ENCODE data around the gene NAB1.

NAB1 gene

GRCh38 chr2:190716176-190716807 lies 67.4 kb downstream of the NAB1 start:
- DNase-seq, result no peak

- no peak for DNase-seq
These were observed 68.4 kb downstream of the NAB1 start for GRCh38 chr2:190717306-190717705.

DNA sequence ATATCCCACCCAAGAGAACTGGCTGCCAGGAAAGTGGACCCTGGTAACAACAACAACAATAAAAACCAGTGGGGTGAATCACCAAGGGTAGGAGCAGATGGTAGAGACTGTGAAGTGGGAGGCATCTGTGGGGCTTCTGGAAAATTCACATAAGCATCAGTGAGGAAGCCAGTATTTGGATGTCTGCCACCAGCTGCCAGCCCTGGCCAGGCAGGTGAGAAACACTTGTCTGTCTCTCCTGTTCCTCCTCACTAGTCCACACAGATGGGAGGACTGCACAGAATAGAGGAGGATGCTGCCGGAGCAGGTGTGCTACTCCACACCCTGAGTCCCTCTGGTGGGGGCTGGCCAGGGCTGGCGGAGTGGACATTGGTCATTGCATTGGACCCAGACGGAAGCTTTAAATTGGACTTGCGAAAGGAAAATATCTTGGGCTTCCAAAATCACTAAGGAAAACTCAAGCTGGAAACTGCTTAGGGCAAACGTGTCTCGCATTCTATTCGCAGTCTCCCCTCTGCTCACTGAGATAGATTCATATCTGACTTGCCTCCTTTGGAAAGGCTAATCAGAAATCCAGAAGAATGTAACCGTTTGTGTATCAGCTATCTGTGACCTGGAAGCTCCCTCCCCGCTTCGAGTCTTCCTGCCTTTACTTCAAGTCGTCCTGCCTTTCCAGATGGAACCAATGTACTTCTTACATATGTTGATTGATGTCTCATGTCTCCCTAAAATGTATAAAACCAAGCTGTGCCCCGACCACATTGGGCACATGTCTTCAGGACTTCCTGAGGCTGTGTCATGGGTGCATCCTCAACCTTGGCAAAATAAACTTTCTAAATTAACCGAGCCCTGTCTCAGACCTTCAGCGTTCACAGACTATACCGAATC lies 69.1 kb downstream of the NAB1 start:
- DNase-seq, result peak; percentile 23

DNA sequence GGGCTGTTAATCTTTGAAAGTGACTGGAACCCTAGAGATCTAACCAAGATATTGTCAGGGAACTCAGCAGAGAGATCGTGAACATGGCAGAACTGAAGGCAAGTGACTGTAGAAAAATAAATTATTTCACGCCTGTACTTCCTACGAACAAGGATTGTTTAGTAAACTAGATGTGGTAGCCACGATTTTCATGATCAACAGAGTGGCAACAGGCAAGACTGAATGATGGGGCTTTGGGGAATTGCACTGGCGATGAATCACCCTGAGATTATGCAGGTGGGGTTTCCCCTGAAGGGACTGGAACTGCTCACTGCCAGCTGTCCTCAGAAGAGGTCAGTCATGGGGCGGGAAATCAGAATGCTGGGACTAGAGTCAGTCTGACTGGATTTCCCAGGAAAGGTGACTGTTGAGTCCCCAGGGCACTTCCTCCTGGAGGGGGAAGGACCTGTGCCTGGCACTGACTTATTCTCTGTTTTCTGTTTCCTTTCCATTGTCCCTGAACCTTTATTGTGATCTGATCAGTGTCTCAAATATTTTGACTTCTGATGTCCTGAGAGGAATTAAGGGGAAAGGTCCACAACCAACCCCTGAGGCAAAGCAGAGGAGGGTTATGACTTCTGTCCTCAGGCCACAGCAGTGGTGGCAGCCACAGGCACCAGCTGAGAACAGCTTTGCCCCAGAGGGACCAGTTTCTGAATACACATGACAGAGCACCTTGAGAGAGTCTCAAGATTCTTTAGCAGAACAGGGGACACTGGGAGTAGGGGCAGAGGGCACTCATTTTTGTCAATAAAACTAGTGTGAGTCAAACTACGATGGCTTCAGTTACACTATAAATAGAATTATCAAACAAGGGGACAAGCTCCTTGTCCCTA lies 70.0 kb downstream of the NAB1 start:
- no peak for DNase-seq

DNA sequence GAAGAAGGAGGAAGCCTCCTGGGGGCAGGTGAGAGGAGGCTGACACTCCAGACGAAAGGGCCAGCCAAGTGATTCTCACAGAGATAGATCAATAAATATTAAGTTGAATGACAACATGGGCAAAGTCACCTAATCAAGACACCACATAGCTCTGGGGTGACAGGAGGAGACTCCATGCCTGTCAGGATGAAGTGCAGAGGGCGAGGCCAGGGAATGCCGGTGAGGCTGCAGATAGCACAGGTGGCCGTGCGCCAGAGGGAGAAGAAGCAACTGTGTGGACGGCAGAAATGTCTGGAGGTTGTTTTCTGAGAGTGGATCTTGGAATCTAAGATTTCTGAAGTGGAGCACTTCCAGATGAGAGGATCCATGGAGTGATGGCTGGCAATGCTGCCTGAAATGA lies 71.4 kb downstream of the NAB1 start:
- DNase-seq, result no peak

- DNase-seq, result no peak
These were observed 71.8 kb downstream of the NAB1 start for GRCh38 chr2:190720691-190721090.

GRCh38 chr2:190722061-190722759 lies 73.3 kb downstream of the NAB1 start:
- no peak for DNase-seq

DNA sequence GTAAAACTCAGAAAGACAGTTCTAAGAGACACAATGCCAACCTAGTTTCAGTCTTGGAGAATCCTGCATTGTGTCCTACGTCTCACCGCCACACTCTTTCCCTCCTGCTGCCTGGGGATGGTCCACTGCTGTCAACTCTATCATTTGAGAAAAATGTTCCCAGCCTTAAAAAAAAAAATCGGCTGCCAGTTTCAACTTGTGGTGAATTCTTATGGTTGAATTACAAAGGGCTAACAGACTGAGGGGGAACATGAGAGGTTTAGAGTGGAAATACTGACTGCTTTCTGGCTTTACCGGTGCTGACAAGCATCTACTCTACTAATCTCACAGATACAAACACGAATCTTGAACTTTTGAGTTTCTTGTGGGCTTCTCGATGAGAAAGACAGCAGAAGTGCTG lies 74.0 kb downstream of the NAB1 start:
- no peak for DNase-seq

DNA sequence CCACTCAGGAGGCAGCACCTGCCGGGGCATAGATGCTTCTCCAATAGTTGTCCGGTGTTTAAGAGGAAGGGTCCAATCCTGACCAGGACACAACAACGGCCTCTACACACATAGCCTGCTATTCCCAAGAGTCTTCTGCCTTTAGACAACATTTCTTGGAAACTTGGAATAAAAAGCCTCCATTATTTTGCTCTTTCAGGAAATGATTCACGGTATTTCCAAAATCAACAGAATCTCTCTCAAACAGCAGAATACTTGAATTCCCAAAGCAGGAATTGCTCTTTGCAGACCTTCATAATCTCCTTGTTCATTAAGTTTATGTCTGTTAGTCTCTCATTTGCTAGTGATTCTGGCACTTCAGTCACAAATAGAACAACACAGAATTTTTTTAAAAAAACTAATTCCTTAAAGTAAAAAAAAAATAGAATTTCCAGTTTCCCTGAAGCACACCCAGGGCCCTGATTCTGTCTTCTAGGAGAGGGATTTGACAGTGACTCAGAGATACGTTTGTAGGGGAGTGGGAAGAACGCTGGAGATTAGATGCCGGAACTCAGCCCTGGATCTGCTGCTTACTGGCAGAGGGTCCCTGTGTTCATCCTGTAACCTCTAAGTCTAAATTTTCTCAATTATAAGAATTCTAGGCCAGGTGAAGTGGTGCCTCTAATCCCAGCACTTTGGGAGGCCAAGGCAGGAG lies 74.7 kb downstream of the NAB1 start:
- no peak for DNase-seq

GRCh38 chr2:190726255-190726654 lies 77.4 kb downstream of the NAB1 start:
- no peak for DNase-seq

- no peak for DNase-seq
These were observed 87.5 kb downstream of the NAB1 start for GRCh38 chr2:190736355-190736754.

DNA sequence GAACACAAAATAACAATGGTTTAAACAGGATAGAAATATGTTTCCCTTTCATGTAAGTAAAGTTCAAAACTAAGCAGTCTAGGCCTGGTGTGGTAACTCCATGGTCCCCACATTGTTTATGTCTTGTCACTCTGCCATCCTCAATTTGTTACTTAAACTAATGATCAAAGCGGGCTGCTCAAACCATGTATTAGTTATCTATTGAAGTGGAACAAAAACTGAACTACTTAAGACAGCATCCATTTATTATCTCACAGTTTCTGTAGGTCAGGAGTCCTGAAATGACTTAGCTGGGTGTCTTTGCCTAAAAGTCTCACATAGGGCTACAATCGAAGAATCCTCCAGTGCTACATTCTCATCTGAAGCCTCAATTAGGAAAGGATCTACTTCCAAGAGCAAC lies 91.6 kb downstream of the NAB1 start:
- DNase-seq, result no peak
